A673 (cell line): ENCODE data around the gene HPCA. TPM values are rescaled to one million over a fixed set of nuclear protein-coding genes. Genes with fewer than 3 reads are reported as not detected.

Source experiments
- BruUV-seq: library from RNA; stranded (reverse); fragments of 400-500 nt; replicated peaks from 2 replicates; lab custom pipeline; 2021; lab: Mats Ljungman, UMichigan
- CTCF ChIA-PET: fragments of 300-600 bp; sonication (Branson Sonifier 250); formaldehyde crosslinking; loops from one replicate; lab custom pipeline; 2022; ENCODE audit warnings: antibody characterized with exemption; lab: Charles Lee
- POLR2A ChIA-PET: fragments of 300-600 bp; sonication (Branson Sonifier 250); formaldehyde crosslinking; loops from one replicate; lab custom pipeline; 2022; ENCODE audit warnings: antibody characterized with exemption; ENCODE audit not compliant: low non-redundant PET; lab: Charles Lee
- DNase-seq: peaks from one replicate; pipeline ENCODE4 v3.0.0-alpha.2; 2015; ENCODE audit warnings: low spot score
- H3K27ac ChIP-seq: fragments of 200-600 bp; sonication (generic); 2 replicates; pipeline ENCODE4 v1.5.1; 2016; ENCODE audit warnings: mixed run types, low read depth, mild to moderate bottlenecking, mixed read lengths, antibody characterized with exemption, low read length; ENCODE audit not compliant: poor library complexity, severe bottlenecking
- H3K27me3 ChIP-seq: fragments of 200-600 bp; sonication (generic); replicated peaks from 2 replicates; pipeline ENCODE4 v1.6.1; 2017; ENCODE audit warnings: mixed run types, low read depth, mild to moderate bottlenecking, mixed read lengths, antibody characterized with exemption, low read length; ENCODE audit not compliant: insufficient read depth, poor library complexity
- H3K36me3 ChIP-seq: fragments of 200-600 bp; sonication (generic); 2 replicates; pipeline ENCODE4 v1.6.1; 2016; ENCODE audit warnings: mixed run types, mild to moderate bottlenecking, mixed read lengths, antibody characterized with exemption, low read length; ENCODE audit not compliant: insufficient read depth, poor library complexity, severe bottlenecking
- H3K4me1 ChIP-seq: fragments of 200-600 bp; sonication (generic); 2 replicates; pipeline ENCODE4 v1.6.1; 2017; ENCODE audit warnings: mixed run types, mild to moderate bottlenecking, mixed read lengths, antibody characterized with exemption, low read length; ENCODE audit not compliant: insufficient read depth, poor library complexity, severe bottlenecking
- H3K4me3 ChIP-seq: fragments of 200-600 bp; sonication (generic); 2 replicates; pipeline ENCODE4 v1.5.1; 2016; ENCODE audit warnings: low read depth, mixed run types, mild to moderate bottlenecking, mixed read lengths, low read length; ENCODE audit not compliant: poor library complexity, severe bottlenecking
- H3K9me3 ChIP-seq: fragments of 200-600 bp; sonication (generic); 2 replicates; pipeline ENCODE4 v1.6.1; 2016; ENCODE audit warnings: mixed run types, low read depth, mild to moderate bottlenecking, mixed read lengths, antibody characterized with exemption, low read length; ENCODE audit not compliant: poor library complexity, severe bottlenecking
- EZH2 ChIP-seq: fragments of 200-600 bp; sonication (generic); IDR thresholded peaks from 2 replicates; pipeline ENCODE4 v1.6.1; 2017; ENCODE audit warnings: borderline replicate concordance, low read depth, mild to moderate bottlenecking, mixed read lengths, antibody characterized with exemption, low read length; ENCODE audit not compliant: poor library complexity, severe bottlenecking
- intact Hi-C: fragments of 100-400 bp; cut with micrococcal nuclease; formaldehyde crosslinking; loops from one replicate; pipeline ENCODE4 v1.10.0; 2022; ENCODE audit not compliant: unreplicated experiment
- total RNA-seq: library from RNA; stranded (reverse); gene quantifications from 2 replicates; pipeline ENCODE4 v1.2.3, GENCODE V29; 2021
- TF ChIP-seq, protein P1 (sequence below): fragments of 300-800, 200-600 bp; sonication (generic); conservative IDR thresholded peaks from 2 replicates; pipeline ENCODE4 v1.5.1; 2017; ENCODE audit warnings: low read depth, mild to moderate bottlenecking, antibody characterized with exemption, low read length, moderate library complexity, mixed read lengths

HPCA gene
- total RNA-seq, 1 experiment from 2014 or later = 0.69 TPM

DNA sequence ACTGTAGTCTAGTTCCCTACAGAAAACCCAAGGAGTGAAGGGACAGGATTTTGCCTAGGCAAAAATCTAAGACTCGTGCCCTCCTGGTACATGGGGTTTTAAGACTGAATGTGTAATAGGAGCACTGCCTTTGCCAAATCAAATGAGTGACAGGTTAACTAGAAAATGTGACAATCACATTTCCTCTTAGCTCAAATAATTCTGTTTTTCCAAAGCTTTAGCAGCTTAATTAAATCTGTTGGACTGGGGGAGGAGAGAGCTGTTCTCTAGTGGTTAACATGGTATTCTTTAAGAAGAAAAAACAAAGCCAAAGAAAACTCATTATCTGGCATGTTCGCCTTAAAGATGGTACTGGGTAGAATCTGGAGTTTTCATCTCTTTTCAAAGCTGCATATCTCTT is 28.2 kb upstream of the HPCA start:
- peaks cover 30% of the 10 kb centered on the region for H3K36me3 ChIP-seq
- ChIA-PET POLR2A (no interaction called here), CTCF (no interaction called here)
- DNase-seq = no peak
- no peak overlapping the region for H3K4me3 ChIP-seq
- no peaks in the 10 kb centered on the region for H3K4me1 ChIP-seq
- no peak overlapping the region for H3K27ac ChIP-seq
- no peaks in the 10 kb centered on the region for H3K27me3 ChIP-seq
- no peaks in the 10 kb centered on the region for H3K9me3 ChIP-seq
- no peak for TF ChIP-seq EZH2
- TF ChIP-seq, protein P1, sequence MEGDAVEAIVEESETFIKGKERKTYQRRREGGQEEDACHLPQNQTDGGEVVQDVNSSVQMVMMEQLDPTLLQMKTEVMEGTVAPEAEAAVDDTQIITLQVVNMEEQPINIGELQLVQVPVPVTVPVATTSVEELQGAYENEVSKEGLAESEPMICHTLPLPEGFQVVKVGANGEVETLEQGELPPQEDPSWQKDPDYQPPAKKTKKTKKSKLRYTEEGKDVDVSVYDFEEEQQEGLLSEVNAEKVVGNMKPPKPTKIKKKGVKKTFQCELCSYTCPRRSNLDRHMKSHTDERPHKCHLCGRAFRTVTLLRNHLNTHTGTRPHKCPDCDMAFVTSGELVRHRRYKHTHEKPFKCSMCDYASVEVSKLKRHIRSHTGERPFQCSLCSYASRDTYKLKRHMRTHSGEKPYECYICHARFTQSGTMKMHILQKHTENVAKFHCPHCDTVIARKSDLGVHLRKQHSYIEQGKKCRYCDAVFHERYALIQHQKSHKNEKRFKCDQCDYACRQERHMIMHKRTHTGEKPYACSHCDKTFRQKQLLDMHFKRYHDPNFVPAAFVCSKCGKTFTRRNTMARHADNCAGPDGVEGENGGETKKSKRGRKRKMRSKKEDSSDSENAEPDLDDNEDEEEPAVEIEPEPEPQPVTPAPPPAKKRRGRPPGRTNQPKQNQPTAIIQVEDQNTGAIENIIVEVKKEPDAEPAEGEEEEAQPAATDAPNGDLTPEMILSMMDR = no peak
- intact Hi-C loops = no loop called here
- BruUV-seq = no TSS peak

- BruUV-seq = no TSS peak
- DNase-seq = no peak
- H3K36me3 ChIP-seq = peaks cover 30% of the 10 kb centered on the region
- no peaks in the 10 kb centered on the region for H3K27me3 ChIP-seq
- no peaks in the 10 kb centered on the region for H3K4me1 ChIP-seq
- ChIA-PET CTCF (no interaction called here), POLR2A (no interaction called here)
- TF ChIP-seq EZH2 = no peak
- TF ChIP-seq, protein P1 = no peak
- H3K27ac ChIP-seq = no peak overlapping the region
- no peak overlapping the region for H3K4me3 ChIP-seq
- intact Hi-C loops = no loop called here
- H3K9me3 ChIP-seq = no peaks in the 10 kb centered on the region
These were observed 27.5 kb upstream of the HPCA start for GRCh38 chr1:32858791-32859190.

- Histone ChIP-seq H3K9me3 (no peaks in the 10 kb centered on the region), H3K4me1 (no peaks in the 10 kb centered on the region), H3K36me3 (peaks cover 19% of the 10 kb centered on the region), H3K4me3 (no peak overlapping the region), H3K27ac (no peak overlapping the region), H3K27me3 (no peaks in the 10 kb centered on the region)
- BruUV-seq = no TSS peak
- POLR2A ChIA-PET = no interaction called here
- TF ChIP-seq, protein P1 = no peak
- TF ChIP-seq EZH2 = no peak
- no peak for DNase-seq
- intact Hi-C loops = no loop called here
- CTCF ChIA-PET = no interaction called here
These were observed 26.4 kb upstream of the HPCA start for GRCh38 chr1:32859915-32860314.
